Esophagus muscularis mucosa (tissue), 4 donors: Measurements from ENCODE around the gene COA5. TPM values are rescaled to one million over a fixed set of nuclear protein-coding genes. Genes with fewer than 3 reads are reported as not detected.

Experiments used
- DNase-seq: peaks from one replicate; pipeline ENCODE4 v3.0.0-alpha.2; 2017; ENCODE audit errors: extremely low spot score
- H3K27ac ChIP-seq, 4 donors: fragments of 200-600 bp; sonication (generic); replicated peaks in 1 of 4; 1 replicate in 3 of 4; 2 replicates in 1 of 4; pipeline ENCODE4 v1.5.1; 2016 to 2019; ENCODE audit warnings: mild to moderate bottlenecking in 1 of 4
- H3K27me3 ChIP-seq, 4 donors: fragments of 200-600 bp; sonication (generic); one replicate each; pipeline versions ENCODE4 v1.5.1 to v1.6.0; 2016 to 2019
- H3K36me3 ChIP-seq, 4 donors: fragments of 200-600 bp; sonication (generic); one replicate each; pipeline ENCODE4 v1.5.1; 2016 to 2019
- H3K4me1 ChIP-seq, 4 donors: fragments of 200-600 bp; sonication (generic); one replicate each; pipeline ENCODE4 v1.5.1; 2016 to 2019
- H3K4me3 ChIP-seq, 4 donors: fragments of 200-600 bp; sonication (generic); 1 replicate in 2 of 4; 2 replicates in 2 of 4; pipeline ENCODE4 v1.5.1; 2016 to 2019; ENCODE audit warnings: mild to moderate bottlenecking in 4 of 4, moderate library complexity in 1 of 4
- H3K9me3 ChIP-seq, 4 donors: fragments of 200-600 bp; sonication (generic); 1 replicate in 3 of 4; 2 replicates in 1 of 4; pipeline ENCODE4 v1.5.1; 2016 to 2019
- EP300 ChIP-seq: sonication (generic); formaldehyde crosslinking; IDR thresholded peaks from one replicate; pipeline ENCODE4 v1.6.1; 2017; ENCODE audit warnings: antibody characterized with exemption
- POLR2A ChIP-seq: fragments of 450-650 bp; IDR thresholded peaks from one replicate; pipeline ENCODE4 v1.6.1; 2017; ENCODE audit warnings: antibody characterized with exemption, moderate library complexity, mild to moderate bottlenecking, low read depth
- POLR2AphosphoS5 ChIP-seq, 2 donors: sonication (generic); formaldehyde crosslinking; IDR thresholded peaks; one replicate each; pipeline ENCODE4 v1.6.1; 2017; ENCODE audit warnings: antibody characterized with exemption in 2 of 2
- WGBS: methylation state at CpG from one replicate; pipeline ENCODE4 v1.1.5; 2018; 5-methylcytosine and 5-hydroxymethylcytosine counted together
- intact Hi-C: fragments of 100-400 bp; cut with DNase I; formaldehyde crosslinking; loops from one replicate; pipeline ENCODE4 v1.15.1; 2023
- total RNA-seq, 4 donors: library from RNA; depleted of rRNA; stranded (reverse); fragments of >200 nt; gene quantifications; one replicate each; pipeline versions ENCODE4 v1.1.0 to v1.2.1, GENCODE V29; 2016
- TF ChIP-seq, protein P1 (sequence below), 3 experiments: fragments of 200-600 bp in 2 of 3; fragments of 450-650 bp in 1 of 3; sonication (generic) in 2 of 3; IDR thresholded peaks; one replicate each; pipeline ENCODE4 v1.5.1; 2017 to 2019; ENCODE audit warnings: antibody characterized with exemption in 3 of 3, mild to moderate bottlenecking in 2 of 3, moderate library complexity in 1 of 3

COA5 gene
- total RNA-seq, 4 donors from 2014 or later, result 28.3 to 48.2 (median 31.7) TPM

DNA sequence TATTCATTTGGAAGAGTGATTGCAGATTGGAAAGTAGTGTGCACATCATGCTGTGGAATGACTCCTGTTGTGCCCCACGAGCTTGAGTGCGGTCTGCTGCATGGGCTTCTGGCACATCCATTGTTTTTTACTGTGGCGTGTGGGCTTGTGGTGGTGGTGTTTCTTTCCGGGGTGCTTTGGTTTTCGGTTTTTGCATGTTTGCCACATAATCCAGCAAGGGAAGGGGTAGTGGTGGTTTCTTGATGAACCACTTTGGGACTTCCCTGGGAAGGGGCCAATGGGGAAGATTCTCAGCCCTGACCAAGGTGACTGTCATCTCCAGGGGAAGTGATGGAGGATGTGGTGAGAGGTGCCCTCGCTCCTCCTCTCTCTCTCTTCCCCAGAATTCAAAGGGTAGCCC is 57.0 kb downstream of the COA5 start:
- 91% methylated on average over 6 of the region's 6 CpGs for whole genome bisulfite sequencing
- H3K4me3 ChIP-seq, result no peak overlapping the region
- H3K27ac ChIP-seq, result no peak overlapping the region
- H3K27me3 ChIP-seq, result no peaks in the 10 kb centered on the region
- H3K9me3 ChIP-seq, result no peaks in the 10 kb centered on the region
- TF ChIP-seq EP300 (no peak), POLR2AphosphoS5 (IDR thresholded peaks at IDR 0.05) (no peak), POLR2A (no peak)
- TF ChIP-seq, protein P1, sequence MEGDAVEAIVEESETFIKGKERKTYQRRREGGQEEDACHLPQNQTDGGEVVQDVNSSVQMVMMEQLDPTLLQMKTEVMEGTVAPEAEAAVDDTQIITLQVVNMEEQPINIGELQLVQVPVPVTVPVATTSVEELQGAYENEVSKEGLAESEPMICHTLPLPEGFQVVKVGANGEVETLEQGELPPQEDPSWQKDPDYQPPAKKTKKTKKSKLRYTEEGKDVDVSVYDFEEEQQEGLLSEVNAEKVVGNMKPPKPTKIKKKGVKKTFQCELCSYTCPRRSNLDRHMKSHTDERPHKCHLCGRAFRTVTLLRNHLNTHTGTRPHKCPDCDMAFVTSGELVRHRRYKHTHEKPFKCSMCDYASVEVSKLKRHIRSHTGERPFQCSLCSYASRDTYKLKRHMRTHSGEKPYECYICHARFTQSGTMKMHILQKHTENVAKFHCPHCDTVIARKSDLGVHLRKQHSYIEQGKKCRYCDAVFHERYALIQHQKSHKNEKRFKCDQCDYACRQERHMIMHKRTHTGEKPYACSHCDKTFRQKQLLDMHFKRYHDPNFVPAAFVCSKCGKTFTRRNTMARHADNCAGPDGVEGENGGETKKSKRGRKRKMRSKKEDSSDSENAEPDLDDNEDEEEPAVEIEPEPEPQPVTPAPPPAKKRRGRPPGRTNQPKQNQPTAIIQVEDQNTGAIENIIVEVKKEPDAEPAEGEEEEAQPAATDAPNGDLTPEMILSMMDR (IDR thresholded peaks at IDR 0.05), result no peak
- H3K36me3 ChIP-seq, result peaks cover 49 to 100% (median 80%) of the 10 kb centered on the region in 4 donors
- H3K4me1 ChIP-seq, result peaks cover 0 to 10% (median 0%) of the 10 kb centered on the region in 4 donors
- intact Hi-C loops, result no loop called here
- no peak for DNase-seq

DNA sequence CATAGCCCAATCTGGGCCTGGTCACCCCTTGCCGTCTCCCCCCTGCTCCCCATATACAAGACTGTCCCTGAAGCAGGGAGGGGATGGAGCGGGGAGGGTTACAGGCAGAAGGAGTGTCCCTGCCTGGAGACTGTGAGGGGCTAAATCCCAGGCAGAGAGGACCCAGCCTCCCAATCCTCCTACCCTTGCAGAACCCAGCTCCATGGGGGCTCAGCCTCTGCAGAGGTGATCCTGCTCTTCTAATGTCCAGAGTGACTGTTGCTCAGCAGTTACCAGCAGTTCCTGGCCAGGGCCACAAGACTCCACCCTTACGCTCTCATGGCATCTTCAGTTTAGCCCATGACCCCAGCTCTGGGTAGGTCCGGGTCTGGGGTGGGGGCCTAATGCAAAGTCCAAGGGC is 58.1 kb downstream of the COA5 start:
- Histone ChIP-seq H3K36me3 (peaks cover 45 to 100% (median 81%) of the 10 kb centered on the region in 4 donors), H3K9me3 (no peaks in the 10 kb centered on the region), H3K27ac (no peak overlapping the region), H3K4me1 (peaks cover 0 to 5% (median 0%) of the 10 kb centered on the region in 4 donors), H3K27me3 (no peaks in the 10 kb centered on the region), H3K4me3 (no peak overlapping the region)
- intact Hi-C loops, result no loop called here
- TF ChIP-seq POLR2A, result no peak
- TF ChIP-seq POLR2AphosphoS5 (IDR thresholded peaks at IDR 0.05), result no peak
- TF ChIP-seq, protein P1 (IDR thresholded peaks at IDR 0.05), result no peak
- TF ChIP-seq EP300, result no peak
- DNase-seq, result no peak
- 100% methylated on average over 1 of the region's 4 CpGs for WGBS

Other genes with a start within 250 kb of the COA5 start
- 10 to 100 TPM; 30.7 to 58.9 (median 39.4) TPM for gene INPP4A, start 163.7 kb downstream of the COA5 start, total RNA-seq
- gene UNC50, start 77 bp upstream of the COA5 start, total RNA-seq, result 10 to 100 TPM; 34.0 to 51.4 (median 40.7) TPM
- 10 to 100 TPM in 3 of 4 donors, 1 to 10 TPM in 1; 9.9 to 21.4 (median 15.2) TPM for gene MGAT4A, start 122.6 kb upstream of the COA5 start, total RNA-seq